GM12878 (cell line): ENCODE measurements around the gene DTNBP1. TPM values are rescaled to one million over a fixed set of nuclear protein-coding genes. Genes with fewer than 3 reads are reported as not detected.

Source experiments
- ATAC-seq: fragments of 200-7000 bp; cut with Tn5 transposase; 3 replicates; pipeline ENCODE4 v1.9.1; 2020; ENCODE audit warnings: mild to moderate bottlenecking, moderate library complexity
- BruUV-seq: library from RNA; stranded (reverse); fragments of 400-500 nt; replicated peaks from 2 replicates; lab custom pipeline; 2021; lab: Mats Ljungman, UMichigan
- CTCF ChIA-PET: fragments of 300-600 bp; sonication (Branson Sonifier 250); formaldehyde crosslinking; extraction: SDS; loops from one replicate; lab custom pipeline; 2021; ENCODE audit warnings: inconsistent platforms; lab: Yijun Ruan, JAX
- POLR2A ChIA-PET: fragments of 350-600 bp; formaldehyde crosslinking; extraction: SDS; loops from one replicate; lab custom pipeline; 2021; ENCODE audit warnings: inconsistent platforms; lab: Charles Lee
- RAD21 ChIA-PET: fragments of 300-600 bp; sonication (Branson Sonifier 250); formaldehyde crosslinking; loops from one replicate; lab custom pipeline; 2023; ENCODE audit warnings: antibody characterized with exemption; ENCODE audit not compliant: unreplicated experiment; lab: Charles Lee
- SMC1A ChIA-PET: fragments of 300-600 bp; sonication (Branson Sonifier 250); formaldehyde crosslinking; loops from one replicate; lab custom pipeline; 2023; ENCODE audit not compliant: unreplicated experiment, uncharacterized antibody; lab: Charles Lee
- DNase-seq: peaks from one replicate; pipeline ENCODE4 v3.0.0-alpha.2; 2011; ENCODE audit warnings: low read depth, low spot score
- FAIRE-seq: peaks from 3 replicates; lab custom pipeline; 2011; peaks lifted over from hg19 to GRCh38; lab: Jason Lieb, UNC
- H2AFZ ChIP-seq: 2 replicates; pipeline ENCODE4 v1.6.0; 2011; ENCODE audit warnings: low read depth, low read length, control low read depth; ENCODE audit not compliant: control insufficient read depth
- H3K27ac ChIP-seq: 2 replicates; pipeline ENCODE4 v1.5.1; 2011; ENCODE audit warnings: control low read depth; ENCODE audit not compliant: control insufficient read depth, insufficient read depth
- H3K27me3 ChIP-seq, 2 experiments: replicated peaks in 1 of 2; 2 replicates each; pipeline versions ENCODE4 v1.6.0 to v1.6.1; 2011; ENCODE audit warnings: low read length in 1 of 2; ENCODE audit not compliant: control insufficient read depth in 2 of 2, insufficient read depth in 2 of 2
- H3K36me3 ChIP-seq, 2 experiments: 2 replicates each; pipeline ENCODE4 v1.5.1; 2011; ENCODE audit warnings: low read length in 1 of 2; ENCODE audit not compliant: control insufficient read depth in 2 of 2, insufficient read depth in 2 of 2
- H3K4me1 ChIP-seq: 2 replicates; pipeline ENCODE4 v1.6.1; 2011; ENCODE audit warnings: mild to moderate bottlenecking, low read length, moderate library complexity, mixed read lengths; ENCODE audit not compliant: control insufficient read depth, insufficient read depth
- H3K4me2 ChIP-seq: 2 replicates; pipeline ENCODE4 v1.6.0; 2011; ENCODE audit warnings: control low read depth; ENCODE audit not compliant: control insufficient read depth, insufficient read depth
- H3K4me3 ChIP-seq: fragments of 200-600 bp; sonication (generic); 2 replicates; pipeline ENCODE4 v1.5.1; 2016
- H3K79me2 ChIP-seq: 2 replicates; pipeline ENCODE4 v1.6.0; 2011; ENCODE audit warnings: low read length; ENCODE audit not compliant: control insufficient read depth, insufficient read depth
- H3K9ac ChIP-seq: 2 replicates; pipeline ENCODE4 v1.8.0; 2011; ENCODE audit warnings: low read length, control low read depth, mixed read lengths; ENCODE audit not compliant: control insufficient read depth, insufficient read depth
- H3K9me3 ChIP-seq: replicated peaks from 3 replicates; pipeline ENCODE4 v1.5.1; 2011; ENCODE audit warnings: mild to moderate bottlenecking, low read length; ENCODE audit not compliant: control insufficient read depth, insufficient read depth
- H4K20me1 ChIP-seq: 2 replicates; pipeline ENCODE4 v1.6.0; 2011; ENCODE audit not compliant: control insufficient read depth, insufficient read depth
- POLR2AphosphoS5 ChIP-seq: IDR thresholded peaks from 2 replicates; pipeline ENCODE4 v1.6.1; 2011; ENCODE audit warnings: mild to moderate bottlenecking, low read length, inconsistent platforms
- ZNF217 ChIP-seq: fragments of 450-650 bp; IDR thresholded peaks from 2 replicates; pipeline ENCODE4 v1.6.1; 2017; ENCODE audit warnings: antibody characterized with exemption, mild to moderate bottlenecking
- WGBS: methylation state at CpG from one replicate; pipeline ENCODE4 v1.1.6; 2016; ENCODE audit warnings: low lambda C conversion rate; ENCODE audit not compliant: insufficient replicate concordance, insufficient coverage; ENCODE audit errors: missing lambda C conversion rate; 5-methylcytosine and 5-hydroxymethylcytosine counted together
- in situ Hi-C: fragments of 300-500 bp; cut with MboI; formaldehyde crosslinking; loops from 9 replicates; pipeline ENCODE4 v1.14.3; 2018; ENCODE audit warnings: mixed read lengths
- intact Hi-C: fragments of 100-400 bp; cut with micrococcal nuclease; formaldehyde crosslinking; loops from one replicate; pipeline ENCODE4 v1.14.2; 2022; ENCODE audit not compliant: unreplicated experiment
- polyA plus RNA-seq, 11 experiments: library from polyadenylated mRNA; depleted of rRNA in 4 of 11; unstranded in 6 of 11; stranded (reverse) in 5 of 11; fragments of >200 nt; fragmentation: Nextera tagmentation in 4 of 11; fragmentation: Illumina TruSeq in 1 of 11; extraction: Ambion mirVana in 4 of 11; extraction: Trizol in 1 of 11; gene quantifications; 1 replicate in 1 of 11; 2 replicates in 10 of 11; pipeline versions ENCODE4 v1.2.1 to v1.2.3, GENCODE V29; 2011 to 2016; ENCODE audit warnings: inconsistent platforms in 2 of 11, missing spikeins in 2 of 11, low read depth in 1 of 11
- total RNA-seq, 4 experiments: library from RNA; depleted of rRNA in 3 of 4; stranded (reverse); fragments of >200 nt in 3 of 4; fragmentation: Illumina TruSeq in 1 of 4; extraction: Trizol in 1 of 4; gene quantifications; 2 replicates each; pipeline versions ENCODE4 v1.2.1 to v1.2.3, GENCODE V29; 2013 to 2021
- TF ChIP-seq, protein P1 (sequence below): fragments of 450-650 bp; IDR thresholded peaks from 2 replicates; pipeline ENCODE4 v1.6.1; 2017; ENCODE audit warnings: mild to moderate bottlenecking, moderate library complexity

DTNBP1 gene
- total and polyA plus RNA-seq, 10 of the 15 experiments (the other 5 are each of a cell fraction or from before 2014, with no cell fraction given), result 7.1 to 40.3 (median 20.1) TPM

DNA sequence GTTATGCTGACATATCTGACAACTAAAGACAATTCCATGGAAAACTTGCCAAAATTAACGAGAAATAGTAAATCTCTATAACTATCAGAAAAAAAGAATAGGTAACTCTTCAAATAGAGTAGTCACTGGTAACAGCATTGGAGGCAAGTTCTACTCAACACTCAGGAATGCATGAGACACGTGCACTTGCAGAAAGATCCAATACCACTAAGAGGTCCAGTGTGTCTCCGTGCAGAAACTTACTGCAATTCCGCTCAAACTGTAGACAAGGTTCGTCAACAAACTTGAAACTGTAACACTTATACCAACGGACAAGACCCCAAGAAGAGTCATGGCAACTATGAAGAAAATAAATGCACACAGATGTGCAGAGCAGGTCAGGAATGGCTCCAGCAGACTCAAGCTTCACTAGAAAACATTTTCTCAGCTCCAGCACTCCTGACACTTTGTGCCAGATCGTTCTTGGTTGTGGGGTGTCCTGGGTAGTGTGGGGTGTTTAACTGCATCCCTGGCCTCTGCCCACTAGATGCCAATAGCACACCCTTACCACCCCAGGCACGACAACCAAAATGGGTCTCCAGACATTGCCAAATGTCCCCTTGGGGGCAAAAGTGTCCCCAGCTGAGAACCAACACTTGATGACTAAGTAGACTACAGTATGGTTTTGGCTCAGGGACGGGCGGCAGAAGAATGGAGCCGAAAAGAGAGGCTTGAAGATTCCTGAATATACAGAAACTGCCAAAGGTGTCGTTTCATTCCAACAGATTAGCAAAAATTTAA is 134.8 kb downstream of the DTNBP1 start:
- Histone ChIP-seq H3K27ac (no peak overlapping the region), H3K79me2 (no peaks in the 10 kb centered on the region), H3K4me2 (no peak overlapping the region), H3K27me3 (no peaks in the 10 kb centered on the region), H3K4me1 (no peaks in the 10 kb centered on the region), H3K4me3 (no peak overlapping the region), H2AFZ (no peak overlapping the region), H3K9me3 (no peaks in the 10 kb centered on the region), H3K9ac (no peak overlapping the region), H3K36me3 (peaks cover 3 to 8% of the 10 kb centered on the region in 2 experiments; a peak in 3 of 4 replicates), H4K20me1 (no peaks in the 10 kb centered on the region)
- ChIA-PET CTCF (interaction anchor here (0.7 to 2.3 kb wide), 3 partner anchors 88 to 678 kb away, joined by 3 to 11 read pairs (median 4); no protein-coding TSS in a partner anchor), SMC1A (interaction anchor here (0.9 to 1.9 kb wide), 4 partner anchors 15 to 95 kb away, joined by 3 to 9 read pairs (median 4); no protein-coding TSS in a partner anchor), POLR2A (interaction anchor here (0.5 kb wide), 1 partner anchor 635 kb away, joined by 3 read pairs; no protein-coding TSS in a partner anchor), RAD21 (interaction anchor here (1.3 kb wide), 1 partner anchor 95 kb away, joined by 4 read pairs; no protein-coding TSS in a partner anchor)
- FAIRE-seq, result no peak
- no TSS peak for BruUV-seq
- 91% methylated on average over 12 of the region's 12 CpGs for WGBS
- in situ Hi-C loops, result no loop called here
- DNase-seq, result no peak
- TF ChIP-seq, protein P1, sequence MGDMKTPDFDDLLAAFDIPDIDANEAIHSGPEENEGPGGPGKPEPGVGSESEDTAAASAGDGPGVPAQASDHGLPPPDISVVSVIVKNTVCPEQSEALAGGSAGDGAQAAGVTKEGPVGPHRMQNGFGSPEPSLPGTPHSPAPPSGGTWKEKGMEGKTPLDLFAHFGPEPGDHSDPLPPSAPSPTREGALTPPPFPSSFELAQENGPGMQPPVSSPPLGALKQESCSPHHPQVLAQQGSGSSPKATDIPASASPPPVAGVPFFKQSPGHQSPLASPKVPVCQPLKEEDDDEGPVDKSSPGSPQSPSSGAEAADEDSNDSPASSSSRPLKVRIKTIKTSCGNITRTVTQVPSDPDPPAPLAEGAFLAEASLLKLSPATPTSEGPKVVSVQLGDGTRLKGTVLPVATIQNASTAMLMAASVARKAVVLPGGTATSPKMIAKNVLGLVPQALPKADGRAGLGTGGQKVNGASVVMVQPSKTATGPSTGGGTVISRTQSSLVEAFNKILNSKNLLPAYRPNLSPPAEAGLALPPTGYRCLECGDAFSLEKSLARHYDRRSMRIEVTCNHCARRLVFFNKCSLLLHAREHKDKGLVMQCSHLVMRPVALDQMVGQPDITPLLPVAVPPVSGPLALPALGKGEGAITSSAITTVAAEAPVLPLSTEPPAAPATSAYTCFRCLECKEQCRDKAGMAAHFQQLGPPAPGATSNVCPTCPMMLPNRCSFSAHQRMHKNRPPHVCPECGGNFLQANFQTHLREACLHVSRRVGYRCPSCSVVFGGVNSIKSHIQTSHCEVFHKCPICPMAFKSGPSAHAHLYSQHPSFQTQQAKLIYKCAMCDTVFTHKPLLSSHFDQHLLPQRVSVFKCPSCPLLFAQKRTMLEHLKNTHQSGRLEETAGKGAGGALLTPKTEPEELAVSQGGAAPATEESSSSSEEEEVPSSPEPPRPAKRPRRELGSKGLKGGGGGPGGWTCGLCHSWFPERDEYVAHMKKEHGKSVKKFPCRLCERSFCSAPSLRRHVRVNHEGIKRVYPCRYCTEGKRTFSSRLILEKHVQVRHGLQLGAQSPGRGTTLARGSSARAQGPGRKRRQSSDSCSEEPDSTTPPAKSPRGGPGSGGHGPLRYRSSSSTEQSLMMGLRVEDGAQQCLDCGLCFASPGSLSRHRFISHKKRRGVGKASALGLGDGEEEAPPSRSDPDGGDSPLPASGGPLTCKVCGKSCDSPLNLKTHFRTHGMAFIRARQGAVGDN, result no peak
- 0 out of 2 replicates have a peak, but pooled peaks have one; percentile 14 for TF ChIP-seq POLR2AphosphoS5
- no peak for TF ChIP-seq ZNF217
- ATAC-seq, result no peak
- intact Hi-C loops, result loop anchor here (2.0 to 5.0 kb wide), 2 partner anchors 93 to 679 kb away; no protein-coding TSS in a partner anchor
